HepG2 (cell line): ENCODE data around the gene CBFA2T2. TPM values are rescaled to one million over a fixed set of nuclear protein-coding genes. Genes with fewer than 3 reads are reported as not detected.

Experiments
- KIAA2018 ChIP-seq: sonication (generic); formaldehyde crosslinking; IDR thresholded peaks from 2 replicates; pipeline ENCODE4 v1.5.0; 2020; ENCODE audit warnings: mild to moderate bottlenecking, missing genetic modification reagents, borderline replicate concordance
- POLR2A ChIP-seq, 2 experiments: IDR thresholded peaks; 2 replicates each; pipeline ENCODE4 v1.6.1; 2011; ENCODE audit warnings: low read depth in 2 of 2, low read length in 2 of 2, mild to moderate bottlenecking in 1 of 2, moderate library complexity in 1 of 2; ENCODE audit not compliant: insufficient read depth in 1 of 2
- SUZ12 ChIP-seq: fragments of 150-350 bp; IDR thresholded peaks from 2 replicates; pipeline ENCODE4 v1.6.1; 2014; ENCODE audit warnings: low read depth, low read length
- TFE3 ChIP-seq: IDR thresholded peaks from 2 replicates; pipeline ENCODE4 v1.6.1; 2016
- ZHX2 ChIP-seq, 2 experiments: sonication (generic) in 1 of 2; formaldehyde crosslinking in 1 of 2; IDR thresholded peaks; 2 replicates each; pipeline versions ENCODE4 v1.6.1 to v1.9.0; 2014 to 2022; ENCODE audit warnings: antibody characterized with exemption in 1 of 2, borderline replicate concordance in 1 of 2, inconsistent platforms in 1 of 2, low read depth in 1 of 2, missing genetic modification reagents in 1 of 2
- ZNF17 ChIP-seq: sonication (generic); formaldehyde crosslinking; IDR thresholded peaks from 2 replicates; pipeline ENCODE4 v1.5.0; 2020; ENCODE audit warnings: mild to moderate bottlenecking, missing genetic modification reagents
- ZNF414 ChIP-seq: sonication (generic); formaldehyde crosslinking; IDR thresholded peaks from 2 replicates; pipeline ENCODE4 v1.5.0; 2020; ENCODE audit warnings: missing genetic modification reagents
- ZNF460 ChIP-seq: sonication (generic); formaldehyde crosslinking; IDR thresholded peaks from 2 replicates; pipeline ENCODE4 v1.5.1; 2020; ENCODE audit warnings: missing genetic modification reagents, mild to moderate bottlenecking, borderline replicate concordance
- polyA plus RNA-seq, 8 experiments: library from polyadenylated mRNA; depleted of rRNA in 3 of 8; stranded (reverse) in 7 of 8; unstranded in 1 of 8; fragments of >200 nt; fragmentation: Illumina TruSeq in 4 of 8; extraction: Trizol in 4 of 8; gene quantifications; 2 replicates each; pipeline versions ENCODE4 v1.2.1 to v1.2.3, GENCODE V29; 2011 to 2016; ENCODE audit warnings: low read depth in 4 of 8, missing spikeins in 1 of 8, mixed read lengths in 1 of 8; ENCODE audit not compliant: insufficient read depth in 1 of 8
- total RNA-seq, 5 experiments: library from RNA; depleted of rRNA; stranded (reverse); fragments of >200 nt; fragmentation: Illumina TruSeq; extraction: Trizol; gene quantifications; 2 replicates each; pipeline ENCODE4 v1.2.3, GENCODE V29; 2016; ENCODE audit warnings: low read depth in 1 of 5

Gene CBFA2T2
- total and polyA plus RNA-seq, 2 of the 13 experiments (the other 11 are each of a cell fraction or from before 2014, with no cell fraction given): 6.3 to 21.2 TPM

GRCh38 chr20:33490023-33490933, at the start of gene CBFA2T2 (continued):
- TF ChIP-seq ZHX2 (IDR thresholded peaks at IDR 0.05; ENCODE audit: low read depth) (no peak), ZHX2 (CRISPR knock-in tag; IDR thresholded peaks at IDR 0.05; ENCODE audit: borderline replicate concordance) (no peak), POLR2A (IDR thresholded peaks at IDR 0.05; ENCODE audit: insufficient read depth in 1 of 2, low read depth in 2 of 2, low read length in 2 of 2) (peak in 1 of 2 experiments; percentile 66; a peak in 1 of 4 replicates), ZNF460 (CRISPR knock-in tag) (no peak), TFE3 (peak; percentile 43; the same call in 1 of the 2 replicates), KIAA2018 (0 out of 2 replicates have a peak, but pooled peaks have one; percentile 61), ZNF414 (CRISPR knock-in tag) (no peak; the same call in none of the 2 replicates), SUZ12 (no peak), ZNF17 (CRISPR knock-in tag) (no peak)
